GM23338 (cell line): ENCODE data around the gene PPP1R16B. TPM values are rescaled to one million over a fixed set of nuclear protein-coding genes. Genes with fewer than 3 reads are reported as not detected.

Source experiments
- ATAC-seq: fragments of 200-7000 bp; cut with Tn5 transposase; 3 replicates; pipeline ENCODE4 v1.9.1; 2020
- DNase-seq: peaks from one replicate; pipeline ENCODE4 v3.0.0-alpha.2; 2015; ENCODE audit warnings: low spot score
- H2AFZ ChIP-seq: fragments of 200-600 bp; sonication (generic); 2 replicates; pipeline ENCODE4 v1.8.0; 2016; ENCODE audit warnings: antibody characterized with exemption, mild to moderate bottlenecking, moderate library complexity
- H3F3A ChIP-seq: fragments of 200-600 bp; sonication (generic); replicated peaks from 2 replicates; pipeline ENCODE4 v1.8.0; 2017; ENCODE audit warnings: antibody characterized with exemption, mixed run types, low read depth
- H3K27ac ChIP-seq: fragments of 200-600 bp; sonication (generic); 2 replicates; pipeline ENCODE4 v1.6.1; 2016; ENCODE audit warnings: low read depth
- H3K27me3 ChIP-seq: fragments of 200-600 bp; sonication (generic); 2 replicates; pipeline ENCODE4 v1.8.0; 2016; ENCODE audit warnings: mild to moderate bottlenecking, mixed run types, moderate library complexity; ENCODE audit not compliant: insufficient read depth
- H3K36me3 ChIP-seq: fragments of 200-600 bp; sonication (generic); 2 replicates; pipeline ENCODE4 v1.8.0; 2016; ENCODE audit warnings: mild to moderate bottlenecking; ENCODE audit not compliant: insufficient read depth
- H3K4me1 ChIP-seq: fragments of 200-600 bp; sonication (generic); 2 replicates; pipeline ENCODE4 v1.8.0; 2016; ENCODE audit warnings: mild to moderate bottlenecking, moderate library complexity; ENCODE audit not compliant: insufficient read depth
- H3K4me2 ChIP-seq: fragments of 200-600 bp; sonication (generic); 2 replicates; pipeline ENCODE4 v1.7.1; 2017; ENCODE audit warnings: mixed run types
- H3K4me3 ChIP-seq: fragments of 200-600 bp; sonication (generic); 2 replicates; pipeline ENCODE4 v1.6.1; 2016; ENCODE audit warnings: mixed run types
- H3K79me2 ChIP-seq: fragments of 200-600 bp; sonication (generic); replicated peaks from 2 replicates; pipeline ENCODE4 v1.8.0; 2017; ENCODE audit warnings: mild to moderate bottlenecking; ENCODE audit not compliant: insufficient read depth
- H3K9me2 ChIP-seq: fragments of 200-600 bp; sonication (generic); 2 replicates; pipeline ENCODE4 v1.8.0; 2017; ENCODE audit not compliant: insufficient read depth
- H4K20me1 ChIP-seq: fragments of 200-600 bp; sonication (generic); replicated peaks from 2 replicates; pipeline ENCODE4 v1.8.0; 2017; ENCODE audit warnings: mild to moderate bottlenecking; ENCODE audit not compliant: insufficient read depth
- H3K27ac Mint-ChIP-seq: 2 replicates; pipeline ENCODE4 v1.8.0; 2020; ENCODE audit warnings: inconsistent platforms, mild to moderate bottlenecking, moderate library complexity, mixed read lengths
- H3K27me3 Mint-ChIP-seq: 3 replicates; pipeline ENCODE4 v1.8.0; 2022; ENCODE audit warnings: low read depth, mild to moderate bottlenecking, moderate library complexity, mixed read lengths, inconsistent platforms; ENCODE audit not compliant: insufficient read depth, poor library complexity
- H3K36me3 Mint-ChIP-seq: 3 replicates; pipeline ENCODE4 v1.8.0; 2021; ENCODE audit warnings: low read depth, mild to moderate bottlenecking, inconsistent platforms, moderate library complexity, mixed read lengths
- H3K4me1 Mint-ChIP-seq: 3 replicates; pipeline ENCODE4 v1.8.0; 2020; ENCODE audit warnings: mild to moderate bottlenecking, inconsistent platforms, mixed read lengths
- H3K4me3 Mint-ChIP-seq: 3 replicates; pipeline ENCODE4 v1.8.0; 2021; ENCODE audit warnings: moderate library complexity, mild to moderate bottlenecking, inconsistent platforms, mixed read lengths
- H3K9me3 Mint-ChIP-seq: 3 replicates; pipeline ENCODE4 v1.8.0; 2020; ENCODE audit warnings: moderate library complexity, mild to moderate bottlenecking, inconsistent platforms, mixed read lengths
- CREB1 ChIP-seq: fragments of 250-450 bp; sonication (Bioruptor Pico); IDR thresholded peaks from 2 replicates; pipeline ENCODE4 v1.5.0; 2020; ENCODE audit warnings: low read depth, mild to moderate bottlenecking, moderate library complexity
- EZH2 ChIP-seq: fragments of 200-600 bp; sonication (generic); IDR thresholded peaks from one replicate; pipeline ENCODE4 v1.8.0; 2017; ENCODE audit warnings: antibody characterized with exemption, mild to moderate bottlenecking, low read depth; ENCODE audit not compliant: unreplicated experiment
- JUNB ChIP-seq: IDR thresholded peaks from one replicate; pipeline ENCODE4 v1.6.1; 2016; ENCODE audit warnings: antibody characterized with exemption; ENCODE audit not compliant: unreplicated experiment
- NANOG ChIP-seq: IDR thresholded peaks from 2 replicates; pipeline ENCODE4 v1.6.1; 2016; ENCODE audit warnings: antibody characterized with exemption, borderline replicate concordance
- POLR2AphosphoS5 ChIP-seq: IDR thresholded peaks from 2 replicates; pipeline ENCODE4 v1.6.1; 2016; ENCODE audit warnings: antibody characterized with exemption, low read depth
- STAT1 ChIP-seq: IDR thresholded peaks from one replicate; pipeline ENCODE4 v1.6.1; 2016; ENCODE audit warnings: antibody characterized with exemption; ENCODE audit not compliant: unreplicated experiment
- ZNF331 ChIP-seq: fragments of 250-450 bp; sonication (Bioruptor Pico); IDR thresholded peaks from 2 replicates; pipeline ENCODE4 v1.5.0; 2020; ENCODE audit warnings: low read depth, mild to moderate bottlenecking, moderate library complexity
- polyA plus RNA-seq: library from polyadenylated mRNA; unstranded; fragments of >200 nt; fragmentation: Nextera tagmentation; extraction: Ambion mirVana; gene quantifications from 2 replicates; pipeline ENCODE4 v1.2.1, GENCODE V29; 2016
- total RNA-seq: library from RNA; depleted of rRNA; stranded (reverse); fragments of >200 nt; shearing (Covaris generic); gene quantifications from 2 replicates; pipeline ENCODE4 v1.2.3, GENCODE V29; 2014
- TF ChIP-seq, protein P1 (sequence below): IDR thresholded peaks from 2 replicates; pipeline ENCODE4 v1.6.1; 2016; ENCODE audit warnings: antibody characterized with exemption
- TF ChIP-seq, protein P2 (sequence below): IDR thresholded peaks from one replicate; pipeline ENCODE4 v1.6.1; 2018; ENCODE audit warnings: antibody characterized with exemption; ENCODE audit not compliant: unreplicated experiment
- TF ChIP-seq, protein P3 (sequence below), 2 experiments: fragments of 200-600 bp in 1 of 2; sonication (generic) in 1 of 2; conservative IDR thresholded peaks; 2 replicates each; pipeline versions ENCODE4 v1.5.1 to v1.6.1; 2016 to 2017; ENCODE audit warnings: antibody characterized with exemption in 2 of 2, low read depth in 2 of 2, mild to moderate bottlenecking in 2 of 2, moderate library complexity in 1 of 2

The PPP1R16B gene
- total and polyA plus RNA-seq, 2 experiments from 2014 or later: 1.6 to 11.5 TPM

DNA sequence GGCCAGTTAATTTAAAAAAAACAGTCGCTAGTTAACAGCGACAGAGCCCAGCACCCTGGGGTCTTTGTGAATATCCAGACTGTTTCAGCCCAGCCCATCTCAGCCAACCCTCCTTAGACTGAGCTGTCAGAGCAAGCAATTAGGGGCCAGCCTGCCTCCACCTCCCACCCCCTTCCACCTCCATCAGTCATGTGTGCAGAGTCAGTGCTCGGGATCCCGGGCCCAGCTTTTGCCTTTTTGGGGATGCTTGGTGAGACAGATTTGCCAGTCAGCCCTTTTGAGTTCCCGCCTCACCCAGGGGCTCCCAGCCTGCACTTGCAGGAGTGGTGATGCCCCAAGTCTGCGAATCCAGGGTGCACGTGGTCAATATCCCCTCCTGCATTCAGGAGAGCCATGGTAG, 114.2 kb downstream of the PPP1R16B start:
- H3K4me2 ChIP-seq: no peak overlapping the region
- no peaks in the 10 kb centered on the region for H3K9me2 ChIP-seq
- Mint-ChIP-seq H3K9me3 (no peaks in the 10 kb centered on the region), H3K36me3 (no peaks in the 10 kb centered on the region), H3K27ac (no peak overlapping the region), H3K4me3 (no peak overlapping the region), H3K4me1 (no peaks in the 10 kb centered on the region), H3K27me3 (peaks cover 2% of the 10 kb centered on the region)
- no peak for TF ChIP-seq ZNF331
- TF ChIP-seq EZH2: no peak
- no peaks in the 10 kb centered on the region for H3K4me1 ChIP-seq
- H3F3A ChIP-seq: no peaks in the 10 kb centered on the region
- no peak overlapping the region for H3K27ac ChIP-seq
- no peaks in the 10 kb centered on the region for H3K79me2 ChIP-seq
- ATAC-seq (no peak), DNase-seq (no peak)
- H3K36me3 ChIP-seq: no peaks in the 10 kb centered on the region
- no peaks in the 10 kb centered on the region for H3K27me3 ChIP-seq
- H4K20me1 ChIP-seq: no peaks in the 10 kb centered on the region; the same call in 1 of the 2 replicates
- H2AFZ ChIP-seq: no peak overlapping the region
- H3K4me3 ChIP-seq: no peak overlapping the region

DNA sequence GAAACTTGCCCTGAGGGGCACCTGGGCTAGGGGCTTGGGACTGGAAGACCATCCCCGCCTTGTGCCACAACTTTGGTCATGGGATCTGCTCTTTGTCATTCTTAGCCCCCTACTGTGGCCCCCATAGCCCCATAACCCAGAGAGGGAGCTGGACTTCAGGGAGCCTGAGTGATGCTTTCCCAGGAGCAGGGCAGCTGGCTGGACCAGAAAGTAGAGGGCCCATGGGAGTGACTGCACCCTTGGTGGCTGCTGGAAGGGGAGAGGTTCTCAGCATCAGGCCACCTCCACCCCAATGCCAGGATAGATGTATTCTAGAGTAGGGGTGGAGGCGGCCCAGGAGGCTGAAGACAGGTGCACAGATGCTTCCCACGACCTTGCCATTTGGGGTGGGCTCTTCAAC, 114.9 kb downstream of the PPP1R16B start:
- no peak for DNase-seq
- H3K4me1 Mint-ChIP-seq: no peaks in the 10 kb centered on the region
- TF ChIP-seq ZNF331 (no peak), STAT1 (no peak), CREB1 (no peak), POLR2AphosphoS5 (no peak), NANOG (no peak), JUNB (no peak)
- TF ChIP-seq, protein P1, sequence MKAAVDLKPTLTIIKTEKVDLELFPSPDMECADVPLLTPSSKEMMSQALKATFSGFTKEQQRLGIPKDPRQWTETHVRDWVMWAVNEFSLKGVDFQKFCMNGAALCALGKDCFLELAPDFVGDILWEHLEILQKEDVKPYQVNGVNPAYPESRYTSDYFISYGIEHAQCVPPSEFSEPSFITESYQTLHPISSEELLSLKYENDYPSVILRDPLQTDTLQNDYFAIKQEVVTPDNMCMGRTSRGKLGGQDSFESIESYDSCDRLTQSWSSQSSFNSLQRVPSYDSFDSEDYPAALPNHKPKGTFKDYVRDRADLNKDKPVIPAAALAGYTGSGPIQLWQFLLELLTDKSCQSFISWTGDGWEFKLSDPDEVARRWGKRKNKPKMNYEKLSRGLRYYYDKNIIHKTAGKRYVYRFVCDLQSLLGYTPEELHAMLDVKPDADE: no peak
- TF ChIP-seq, protein P2, sequence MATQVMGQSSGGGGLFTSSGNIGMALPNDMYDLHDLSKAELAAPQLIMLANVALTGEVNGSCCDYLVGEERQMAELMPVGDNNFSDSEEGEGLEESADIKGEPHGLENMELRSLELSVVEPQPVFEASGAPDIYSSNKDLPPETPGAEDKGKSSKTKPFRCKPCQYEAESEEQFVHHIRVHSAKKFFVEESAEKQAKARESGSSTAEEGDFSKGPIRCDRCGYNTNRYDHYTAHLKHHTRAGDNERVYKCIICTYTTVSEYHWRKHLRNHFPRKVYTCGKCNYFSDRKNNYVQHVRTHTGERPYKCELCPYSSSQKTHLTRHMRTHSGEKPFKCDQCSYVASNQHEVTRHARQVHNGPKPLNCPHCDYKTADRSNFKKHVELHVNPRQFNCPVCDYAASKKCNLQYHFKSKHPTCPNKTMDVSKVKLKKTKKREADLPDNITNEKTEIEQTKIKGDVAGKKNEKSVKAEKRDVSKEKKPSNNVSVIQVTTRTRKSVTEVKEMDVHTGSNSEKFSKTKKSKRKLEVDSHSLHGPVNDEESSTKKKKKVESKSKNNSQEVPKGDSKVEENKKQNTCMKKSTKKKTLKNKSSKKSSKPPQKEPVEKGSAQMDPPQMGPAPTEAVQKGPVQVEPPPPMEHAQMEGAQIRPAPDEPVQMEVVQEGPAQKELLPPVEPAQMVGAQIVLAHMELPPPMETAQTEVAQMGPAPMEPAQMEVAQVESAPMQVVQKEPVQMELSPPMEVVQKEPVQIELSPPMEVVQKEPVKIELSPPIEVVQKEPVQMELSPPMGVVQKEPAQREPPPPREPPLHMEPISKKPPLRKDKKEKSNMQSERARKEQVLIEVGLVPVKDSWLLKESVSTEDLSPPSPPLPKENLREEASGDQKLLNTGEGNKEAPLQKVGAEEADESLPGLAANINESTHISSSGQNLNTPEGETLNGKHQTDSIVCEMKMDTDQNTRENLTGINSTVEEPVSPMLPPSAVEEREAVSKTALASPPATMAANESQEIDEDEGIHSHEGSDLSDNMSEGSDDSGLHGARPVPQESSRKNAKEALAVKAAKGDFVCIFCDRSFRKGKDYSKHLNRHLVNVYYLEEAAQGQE: no peak
- TF ChIP-seq, protein P3, sequence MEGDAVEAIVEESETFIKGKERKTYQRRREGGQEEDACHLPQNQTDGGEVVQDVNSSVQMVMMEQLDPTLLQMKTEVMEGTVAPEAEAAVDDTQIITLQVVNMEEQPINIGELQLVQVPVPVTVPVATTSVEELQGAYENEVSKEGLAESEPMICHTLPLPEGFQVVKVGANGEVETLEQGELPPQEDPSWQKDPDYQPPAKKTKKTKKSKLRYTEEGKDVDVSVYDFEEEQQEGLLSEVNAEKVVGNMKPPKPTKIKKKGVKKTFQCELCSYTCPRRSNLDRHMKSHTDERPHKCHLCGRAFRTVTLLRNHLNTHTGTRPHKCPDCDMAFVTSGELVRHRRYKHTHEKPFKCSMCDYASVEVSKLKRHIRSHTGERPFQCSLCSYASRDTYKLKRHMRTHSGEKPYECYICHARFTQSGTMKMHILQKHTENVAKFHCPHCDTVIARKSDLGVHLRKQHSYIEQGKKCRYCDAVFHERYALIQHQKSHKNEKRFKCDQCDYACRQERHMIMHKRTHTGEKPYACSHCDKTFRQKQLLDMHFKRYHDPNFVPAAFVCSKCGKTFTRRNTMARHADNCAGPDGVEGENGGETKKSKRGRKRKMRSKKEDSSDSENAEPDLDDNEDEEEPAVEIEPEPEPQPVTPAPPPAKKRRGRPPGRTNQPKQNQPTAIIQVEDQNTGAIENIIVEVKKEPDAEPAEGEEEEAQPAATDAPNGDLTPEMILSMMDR (conservative IDR thresholded peaks at IDR 0.05; ENCODE audit: low read depth in 2 of 2): no peak

More for the DNA sequence above, 114.9 kb downstream of the PPP1R16B start:
- peaks cover 2% of the 10 kb centered on the region for H3K27me3 Mint-ChIP-seq
- Histone ChIP-seq H2AFZ (no peak overlapping the region), H3K9me2 (no peaks in the 10 kb centered on the region), H3K27ac (no peak overlapping the region), H4K20me1 (no peaks in the 10 kb centered on the region; the same call in 1 of the 2 replicates), H3K4me2 (no peak overlapping the region), H3K4me1 (no peaks in the 10 kb centered on the region), H3F3A (no peaks in the 10 kb centered on the region), H3K27me3 (no peaks in the 10 kb centered on the region), H3K79me2 (no peaks in the 10 kb centered on the region), H3K4me3 (no peak overlapping the region), H3K36me3 (no peaks in the 10 kb centered on the region)
- no peak overlapping the region for H3K27ac Mint-ChIP-seq
- no peaks in the 10 kb centered on the region; the same call in 2 of the 3 replicates for H3K36me3 Mint-ChIP-seq
- no peaks in the 10 kb centered on the region for H3K9me3 Mint-ChIP-seq
- ATAC-seq: no peak
- H3K4me3 Mint-ChIP-seq: no peak overlapping the region
